Common myeloid progenitor, CD34-positive (primary cell): ENCODE results near the gene PLPP4.

Source experiments
- CTCF ChIA-PET: fragments of 350-600 bp; sonication (Branson Sonifier 250); formaldehyde crosslinking; loops from one replicate; lab custom pipeline; 2021; ENCODE audit warnings: antibody characterized with exemption; lab: Charles Lee
- POLR2A ChIA-PET: fragments of 350-600 bp; sonication (Branson Sonifier 250); formaldehyde crosslinking; loops from one replicate; lab custom pipeline; 2021; ENCODE audit warnings: antibody characterized with exemption; lab: Charles Lee
- DNase-seq, 3 donors: peaks; one replicate each; pipeline versions ENCODE4 v3.0.0 to v3.0.0-alpha.2; 2013
- H3K27ac ChIP-seq, 2 experiments: 1 replicate in 1 of 2; 2 replicates in 1 of 2; pipeline ENCODE4 v1.7.0; 2013; ENCODE audit warnings: inconsistent platforms in 2 of 2, low read length in 2 of 2, mild to moderate bottlenecking in 2 of 2, low read depth in 1 of 2, moderate library complexity in 1 of 2; ENCODE audit not compliant: severe bottlenecking in 2 of 2, insufficient read depth in 1 of 2, poor library complexity in 1 of 2
- H3K27me3 ChIP-seq, 5 experiments: replicated peaks in 2 of 5; 1 replicate in 3 of 5; 2 replicates in 2 of 5; pipeline versions ENCODE4 v1.6.1 to v1.7.0; 2013; ENCODE audit warnings: low read length in 4 of 5, mild to moderate bottlenecking in 2 of 5, moderate library complexity in 2 of 5, inconsistent platforms in 1 of 5; ENCODE audit not compliant: insufficient read depth in 5 of 5, control insufficient read depth in 4 of 5
- H3K36me3 ChIP-seq, 4 experiments: 1 replicate in 2 of 4; 2 replicates in 2 of 4; pipeline versions ENCODE4 v1.6.1 to v1.7.0; 2013; ENCODE audit warnings: low read length in 3 of 4, control low read depth in 1 of 4, mild to moderate bottlenecking in 1 of 4; ENCODE audit not compliant: control insufficient read depth in 4 of 4, insufficient read depth in 4 of 4
- H3K4me1 ChIP-seq, 4 experiments: 1 replicate in 3 of 4; 2 replicates in 1 of 4; pipeline versions ENCODE4 v1.6.1 to v1.7.1; 2013; ENCODE audit warnings: low read length in 3 of 4, mild to moderate bottlenecking in 3 of 4, control low read depth in 1 of 4, inconsistent platforms in 1 of 4, moderate library complexity in 1 of 4; ENCODE audit not compliant: control insufficient read depth in 4 of 4, insufficient read depth in 4 of 4; ENCODE audit errors: control extremely low read depth in 1 of 4
- H3K4me3 ChIP-seq, 7 experiments: 1 replicate in 4 of 7; 2 replicates in 3 of 7; pipeline versions ENCODE4 v1.5.1 to v1.7.0; 2013; ENCODE audit warnings: mild to moderate bottlenecking in 7 of 7, low read length in 6 of 7, moderate library complexity in 6 of 7, inconsistent platforms in 2 of 7, low read depth in 2 of 7, control low read depth in 1 of 7; ENCODE audit not compliant: insufficient read depth in 4 of 7, control insufficient read depth in 1 of 7; ENCODE audit errors: extremely low read depth in 1 of 7
- H3K9me3 ChIP-seq, 5 experiments: 1 replicate in 4 of 5; 2 replicates in 1 of 5; pipeline versions ENCODE4 v1.6.1 to v1.7.1; 2013; ENCODE audit warnings: low read length in 4 of 5, mild to moderate bottlenecking in 2 of 5, inconsistent platforms in 1 of 5, low read depth in 1 of 5, moderate library complexity in 1 of 5; ENCODE audit not compliant: control insufficient read depth in 4 of 5, insufficient read depth in 2 of 5; ENCODE audit errors: control extremely low read depth in 1 of 5
- WGBS: methylation state at CpG from one replicate; pipeline ENCODE4 v1.1.5; 2013; ENCODE audit not compliant: insufficient coverage; 5-methylcytosine and 5-hydroxymethylcytosine counted together

The PLPP4 gene

DNA sequence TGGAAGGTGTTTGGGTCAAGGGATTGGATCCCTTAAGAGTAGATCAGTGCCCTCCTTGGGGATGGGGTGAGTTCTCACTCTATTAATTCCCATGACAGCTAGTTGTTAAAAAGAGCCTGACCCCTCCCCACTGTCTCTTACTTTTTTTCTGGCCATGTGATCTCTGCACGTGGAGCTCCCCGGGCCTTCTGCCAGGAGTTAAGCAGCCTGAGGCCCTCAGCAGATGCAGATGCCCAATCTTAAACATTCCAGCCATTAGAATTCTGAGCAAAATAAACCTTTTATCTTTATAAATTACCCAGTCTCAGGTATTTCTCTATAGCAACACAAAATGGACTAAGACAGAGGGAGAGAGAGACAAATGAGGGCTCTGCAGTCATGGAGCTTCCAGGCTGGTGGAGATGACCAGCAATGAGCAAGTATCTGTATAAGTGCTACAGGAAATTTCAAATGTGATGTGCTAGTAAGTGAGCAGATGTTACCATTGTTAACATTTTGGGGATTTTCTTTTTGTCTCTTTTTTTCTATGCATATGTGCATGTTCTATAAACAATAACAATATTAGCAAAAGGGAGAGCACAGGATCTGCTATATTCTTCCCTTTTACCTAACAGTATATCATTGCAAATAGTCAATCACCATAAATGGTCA lies 26.7 kb downstream of the PLPP4 start:
- no peaks in the 10 kb centered on the region for H3K36me3 ChIP-seq
- WGBS: 90% methylated on average over 2 of the region's 2 CpGs
- DNase-seq: no peak
- CTCF ChIA-PET: no interaction called here
- no peak overlapping the region for H3K27ac ChIP-seq
- peaks cover 0 to 8% (median 2%) of the 10 kb centered on the region in 5 experiments for H3K9me3 ChIP-seq
- H3K27me3 ChIP-seq: peaks cover 0 to 2% (median 0%) of the 10 kb centered on the region in 5 experiments
- POLR2A ChIA-PET: no interaction called here
- no peak overlapping the region for H3K4me3 ChIP-seq
- no peaks in the 10 kb centered on the region for H3K4me1 ChIP-seq

DNA sequence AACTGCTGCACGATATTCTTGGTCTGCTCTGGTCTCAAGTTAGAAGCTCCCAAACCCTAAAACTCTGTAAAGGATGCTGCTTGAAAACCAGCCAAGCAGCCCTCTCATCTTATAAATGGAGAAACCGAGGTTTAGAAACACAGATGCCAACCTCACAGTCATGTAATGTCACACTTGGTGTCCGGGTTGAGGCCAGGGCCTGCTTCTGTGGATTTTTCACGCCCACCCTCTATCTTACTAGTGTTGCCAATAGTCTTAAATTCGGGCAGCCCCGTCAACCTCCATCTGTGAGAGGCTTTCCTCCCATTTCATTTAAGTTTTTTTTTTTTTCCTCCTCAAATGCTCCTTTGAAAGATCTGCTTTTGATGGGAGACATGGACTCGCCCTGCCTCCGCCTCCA lies 28.9 kb downstream of the PLPP4 start:
- Histone ChIP-seq H3K9me3 (peaks cover 0 to 8% (median 2%) of the 10 kb centered on the region in 5 experiments), H3K27me3 (peaks cover 0 to 2% (median 0%) of the 10 kb centered on the region in 5 experiments), H3K4me1 (no peaks in the 10 kb centered on the region), H3K27ac (no peak overlapping the region), H3K36me3 (no peaks in the 10 kb centered on the region), H3K4me3 (no peak overlapping the region)
- 95% methylated on average over 6 of the region's 8 CpGs for WGBS
- ChIA-PET POLR2A (no interaction called here), CTCF (interaction anchor here (1.4 to 1.5 kb wide), 2 partner anchors 33 to 43 kb away, joined by 4 to 5 read pairs; no protein-coding TSS in a partner anchor)
- no peak for DNase-seq

DNA sequence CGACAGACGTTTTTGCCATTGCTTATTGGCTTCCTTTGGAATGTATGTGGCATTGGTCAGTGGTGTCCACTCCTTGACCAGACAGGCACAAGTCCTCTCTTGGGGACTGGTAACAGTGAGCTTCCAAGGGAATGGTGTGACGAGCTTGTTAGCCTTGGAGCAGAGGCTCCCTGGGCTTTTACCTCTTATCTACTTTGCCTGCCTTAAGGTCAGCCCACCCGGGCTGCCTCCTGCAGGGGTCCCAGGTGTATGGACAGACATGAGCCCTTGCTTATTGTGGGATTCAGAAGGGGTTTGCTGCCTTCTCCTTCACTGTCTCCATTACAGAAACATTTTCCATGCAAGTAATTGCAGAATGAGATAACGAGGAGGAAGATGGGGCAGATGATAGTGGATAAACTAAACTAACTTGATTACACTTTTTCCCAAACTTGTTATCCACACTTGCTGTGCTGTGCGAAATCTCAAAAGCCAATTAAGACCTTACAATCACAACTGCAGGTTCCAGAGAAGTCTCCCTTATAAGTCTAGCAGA lies 29.7 kb downstream of the PLPP4 start:
- H3K4me1 ChIP-seq: no peaks in the 10 kb centered on the region
- no peaks in the 10 kb centered on the region for H3K36me3 ChIP-seq
- H3K27me3 ChIP-seq: peaks cover 0 to 2% (median 0%) of the 10 kb centered on the region in 5 experiments
- H3K4me3 ChIP-seq: no peak overlapping the region
- H3K27ac ChIP-seq: no peak overlapping the region
- POLR2A ChIA-PET: no interaction called here
- no peak for DNase-seq
- WGBS: 100% methylated on average over 2 of the region's 6 CpGs
- peaks cover 0 to 8% (median 0%) of the 10 kb centered on the region in 5 experiments for H3K9me3 ChIP-seq
- CTCF ChIA-PET: interaction anchor here (1.4 to 1.5 kb wide), 2 partner anchors 34 to 44 kb away, joined by 4 to 5 read pairs; no protein-coding TSS in a partner anchor

DNA sequence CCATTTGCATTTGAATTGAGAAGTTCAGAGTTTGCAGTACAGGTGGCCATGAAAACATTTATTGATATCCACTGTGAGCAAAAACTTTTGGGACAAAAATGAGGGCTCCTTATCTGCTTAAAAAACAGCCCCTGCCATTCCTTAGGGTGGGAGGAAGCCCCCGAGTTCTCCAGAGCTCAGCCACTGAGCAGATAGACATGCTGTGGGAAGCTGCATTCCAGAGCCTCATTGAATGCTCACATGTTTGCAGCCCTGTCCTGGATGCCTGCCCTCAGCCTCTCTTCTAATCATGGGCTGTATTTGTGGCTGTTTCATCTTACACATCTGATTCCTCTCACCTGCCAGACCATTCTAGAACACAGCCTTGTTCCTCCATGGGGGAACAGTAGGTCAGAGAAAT lies 33.3 kb downstream of the PLPP4 start:
- ChIA-PET POLR2A (no interaction called here), CTCF (no interaction called here)
- H3K27me3 ChIP-seq: peaks cover 0 to 2% (median 0%) of the 10 kb centered on the region in 5 experiments
- 89% methylated on average over 1 of the region's 1 CpG for WGBS
- no peaks in the 10 kb centered on the region for H3K36me3 ChIP-seq
- peaks cover 0 to 20% (median 10%) of the 10 kb centered on the region in 4 experiments for H3K4me1 ChIP-seq
- no peak for DNase-seq
- H3K27ac ChIP-seq: no peak overlapping the region
- no peaks in the 10 kb centered on the region for H3K9me3 ChIP-seq
- no peak overlapping the region for H3K4me3 ChIP-seq

DNA sequence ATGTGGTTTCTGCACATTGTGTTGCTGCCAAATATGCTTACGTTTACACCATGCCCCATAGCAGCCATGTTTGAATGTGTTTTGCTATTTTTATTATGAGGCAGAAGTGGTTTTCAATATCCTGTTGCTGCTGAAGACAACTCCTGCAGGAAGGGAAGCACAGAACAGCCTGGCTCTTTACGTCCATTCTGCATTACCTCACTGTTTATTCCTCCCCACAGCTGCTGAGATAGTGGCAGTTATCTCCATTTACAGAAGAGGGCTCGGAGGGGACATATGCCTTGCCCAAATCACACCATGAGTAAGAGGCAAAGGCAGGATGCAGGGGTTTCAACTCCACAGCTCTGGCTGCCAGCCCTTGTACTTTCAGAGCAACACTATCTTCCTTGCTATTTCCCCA lies 35.3 kb downstream of the PLPP4 start:
- no peak overlapping the region for H3K27ac ChIP-seq
- DNase-seq: peak; percentile 2 to 53 (median 31)
- ChIA-PET CTCF (no interaction called here), POLR2A (no interaction called here)
- 0% methylated on average over 2 of the region's 3 CpGs for WGBS
- peaks cover 0 to 2% (median 0%) of the 10 kb centered on the region in 5 experiments for H3K27me3 ChIP-seq
- no peaks in the 10 kb centered on the region for H3K9me3 ChIP-seq
- H3K36me3 ChIP-seq: no peaks in the 10 kb centered on the region
- peak overlapping the region in 1 of 7 experiments; percentile 4 for H3K4me3 ChIP-seq
- H3K4me1 ChIP-seq: peaks cover 0 to 20% (median 10%) of the 10 kb centered on the region in 4 experiments

DNA sequence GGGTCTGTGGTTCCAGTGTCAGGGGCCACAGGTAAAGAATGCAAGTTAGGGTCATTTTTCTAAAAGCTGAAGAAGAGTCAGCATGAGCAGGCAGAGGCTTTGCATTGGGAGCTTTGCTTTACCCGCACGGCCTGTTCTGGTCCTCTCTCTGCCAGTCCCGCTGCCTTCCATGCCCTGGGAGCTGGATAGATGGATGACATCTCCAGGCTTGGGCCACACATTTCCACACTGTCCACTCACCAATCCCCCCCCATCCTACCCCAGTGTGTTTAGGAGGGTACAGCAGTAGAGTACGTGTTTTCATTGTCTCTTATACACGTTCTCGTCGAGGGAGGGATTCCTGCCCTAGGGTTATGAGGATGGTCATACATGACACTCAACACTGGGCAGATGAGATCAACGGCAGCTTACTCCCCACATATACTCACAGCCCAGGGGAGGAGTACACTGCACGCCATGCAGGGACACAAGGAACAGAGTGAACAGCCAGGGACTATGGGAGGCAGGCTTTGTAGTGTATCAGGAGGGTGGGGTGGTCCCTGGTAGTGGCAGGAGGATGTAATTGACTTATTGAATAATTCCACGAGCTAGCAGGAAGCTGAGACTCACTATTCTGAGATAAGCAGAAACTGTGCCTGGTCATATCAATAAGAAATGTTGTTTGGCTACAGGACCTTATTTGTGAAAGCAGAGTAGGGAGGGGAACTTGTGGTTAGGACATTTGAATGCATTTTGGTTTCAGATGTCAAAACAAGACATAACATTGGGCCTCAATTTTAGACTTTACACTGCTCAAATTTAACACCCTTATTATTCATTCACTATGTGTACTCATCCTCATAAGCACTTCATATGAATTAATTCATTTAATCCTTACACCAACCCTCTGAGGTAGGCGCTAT lies 36.6 kb downstream of the PLPP4 start:
- DNase-seq: peak in 1 of 3 donors; percentile 19
- Histone ChIP-seq H3K27ac (no peak overlapping the region), H3K4me3 (no peak overlapping the region), H3K36me3 (no peaks in the 10 kb centered on the region), H3K27me3 (no peaks in the 10 kb centered on the region), H3K9me3 (no peaks in the 10 kb centered on the region), H3K4me1 (peaks cover 0 to 20% (median 10%) of the 10 kb centered on the region in 4 experiments)
- CTCF ChIA-PET: interaction anchor here (1.0 to 1.5 kb wide), 2 partner anchors 9 to 11 kb away, joined by 3 to 4 read pairs; no protein-coding TSS in a partner anchor
- POLR2A ChIA-PET: interaction anchor here (0.6 kb wide), 1 partner anchor 1301 kb away, joined by 3 read pairs; no protein-coding TSS in a partner anchor
- WGBS: 94% methylated on average over 7 of the region's 11 CpGs
